ENCODE data around the gene WASF2.

DNA sequence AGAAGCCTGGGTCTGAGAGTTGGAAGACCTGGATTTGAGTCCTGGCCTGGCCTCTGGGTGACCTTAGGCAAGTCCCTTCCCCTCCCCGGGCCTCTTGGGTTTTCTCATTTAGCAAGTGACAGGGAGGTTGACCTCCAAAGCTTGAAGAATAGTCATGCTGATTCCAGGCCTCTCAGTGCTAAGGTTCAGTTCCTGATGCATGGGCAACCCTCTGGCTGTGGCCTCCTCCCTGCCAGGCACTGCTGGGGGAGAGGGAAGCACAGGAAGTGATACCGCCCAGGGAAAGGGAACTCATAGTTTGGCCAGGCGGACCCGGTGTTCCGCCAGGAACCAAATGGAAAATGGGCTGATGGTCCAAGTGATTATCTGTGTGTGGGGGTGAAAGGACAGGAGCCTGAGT, 23.6 kb upstream of the WASF2 start:
- TF ChIP-seq, protein P1, sequence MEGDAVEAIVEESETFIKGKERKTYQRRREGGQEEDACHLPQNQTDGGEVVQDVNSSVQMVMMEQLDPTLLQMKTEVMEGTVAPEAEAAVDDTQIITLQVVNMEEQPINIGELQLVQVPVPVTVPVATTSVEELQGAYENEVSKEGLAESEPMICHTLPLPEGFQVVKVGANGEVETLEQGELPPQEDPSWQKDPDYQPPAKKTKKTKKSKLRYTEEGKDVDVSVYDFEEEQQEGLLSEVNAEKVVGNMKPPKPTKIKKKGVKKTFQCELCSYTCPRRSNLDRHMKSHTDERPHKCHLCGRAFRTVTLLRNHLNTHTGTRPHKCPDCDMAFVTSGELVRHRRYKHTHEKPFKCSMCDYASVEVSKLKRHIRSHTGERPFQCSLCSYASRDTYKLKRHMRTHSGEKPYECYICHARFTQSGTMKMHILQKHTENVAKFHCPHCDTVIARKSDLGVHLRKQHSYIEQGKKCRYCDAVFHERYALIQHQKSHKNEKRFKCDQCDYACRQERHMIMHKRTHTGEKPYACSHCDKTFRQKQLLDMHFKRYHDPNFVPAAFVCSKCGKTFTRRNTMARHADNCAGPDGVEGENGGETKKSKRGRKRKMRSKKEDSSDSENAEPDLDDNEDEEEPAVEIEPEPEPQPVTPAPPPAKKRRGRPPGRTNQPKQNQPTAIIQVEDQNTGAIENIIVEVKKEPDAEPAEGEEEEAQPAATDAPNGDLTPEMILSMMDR (IDR thresholded peaks at IDR 0.05; ENCODE audit: insufficient read depth, low read length): no peak
- TF ChIP-seq GABPA (IDR thresholded peaks at IDR 0.05; ENCODE audit: low read depth): no peak
- no peak for TF ChIP-seq POLR2AphosphoS5 (IDR thresholded peaks at IDR 0.05; ENCODE audit: low read depth)
- TF ChIP-seq REST (IDR thresholded peaks at IDR 0.05; ENCODE audit: insufficient replicate concordance, low read depth): no peak
- no peak for TF ChIP-seq SPI1 (IDR thresholded peaks at IDR 0.05; ENCODE audit: borderline replicate concordance, low read depth)
